ENCODE data around the gene TIAL1. TPM values are rescaled to one million over a fixed set of nuclear protein-coding genes. Genes with fewer than 3 reads are reported as not detected.

TIAL1 gene
- total and polyA plus RNA-seq, 2 of the 4 experiments (the other 2 are of a cell fraction), result 28.0 to 83.5 TPM

GRCh38 chr10:119535305-119535704, 61.5 kb downstream of the TIAL1 start:
- Histone ChIP-seq H2BK5ac (ENCODE audit: low read depth, low read length, poor library complexity, severe bottlenecking) (no peak overlapping the region), H2AFZ (replicated peaks; ENCODE audit: low read length, poor library complexity) (no peak overlapping the region), H3K18ac (ENCODE audit: low read depth, low read length) (no peak overlapping the region), H2BK120ac (ENCODE audit: low read depth, low read length) (no peak overlapping the region), H3K9ac (ENCODE audit: low read depth, low read length) (no peak overlapping the region), H4K91ac (ENCODE audit: insufficient read depth, low read depth, low read length) (no peak overlapping the region), H3K9me1 (ENCODE audit: insufficient read depth, low read length) (peaks cover 16% of the 10 kb centered on the region), H3K27me3 (ENCODE audit: control insufficient read depth, insufficient read depth, low read length) (no peaks in the 10 kb centered on the region), H3K14ac (replicated peaks; ENCODE audit: low read depth, low read length) (no peak overlapping the region), H3K4me1 (ENCODE audit: control insufficient read depth, insufficient read depth, low read length) (peaks cover 31% of the 10 kb centered on the region), H4K5ac (ENCODE audit: low read depth, low read length) (no peak overlapping the region), H4K8ac (ENCODE audit: low read depth in 2 of 2, low read length in 2 of 2) (no peak overlapping the region), H3K36me3 (ENCODE audit: control insufficient read depth, insufficient read depth, low read length) (peaks cover 5% of the 10 kb centered on the region; the same call in 1 of the 2 replicates), H3K56ac (ENCODE audit: extremely low read depth, insufficient read depth, low read length) (no peak overlapping the region), H3K4me2 (ENCODE audit: low read depth, low read length) (no peak overlapping the region; the same call in 1 of the 2 replicates), H3K4me3 (ENCODE audit: insufficient read depth, low read depth, low read length) (no peak overlapping the region), H2AK9ac (replicated peaks; ENCODE audit: low read depth, low read length, poor library complexity) (no peak overlapping the region), H3K4ac (ENCODE audit: low read depth, low read length) (no peak overlapping the region), H2AK5ac (ENCODE audit: low read depth, low read length) (no peak overlapping the region), H2BK15ac (ENCODE audit: low read depth, low read length) (no peak overlapping the region), H2BK20ac (ENCODE audit: low read depth, low read length) (no peak overlapping the region), H3K27ac (ENCODE audit: insufficient read depth, low read length) (no peak overlapping the region), H3K9me3 (ENCODE audit: control insufficient read depth, insufficient read depth, low read length) (no peaks in the 10 kb centered on the region), H4K20me1 (ENCODE audit: insufficient read depth, low read length) (peaks cover 63% of the 10 kb centered on the region), H3K79me1 (ENCODE audit: low read depth in 1 of 2, low read length in 2 of 2) (peaks cover 34 to 84% of the 10 kb centered on the region in 2 experiments), H3K23ac (ENCODE audit: low read depth, low read length) (no peak overlapping the region)
- DNase-seq, result peak; percentile 78
- no TSS peak for BruUV-seq (replicated peaks)
- peak; percentile 9 for ATAC-seq (ENCODE audit: low read depth)
- ChIA-PET POLR2A (ENCODE audit: unreplicated experiment) (no interaction called here), CTCF (no interaction called here)
- TF ChIP-seq CHD1 (IDR thresholded peaks at IDR 0.05; ENCODE audit: low read depth, low read length) (no peak), USF2 (IDR thresholded peaks at IDR 0.05; ENCODE audit: low read depth, low read length) (no peak), BHLHE40 (IDR thresholded peaks at IDR 0.05; ENCODE audit: low read depth, low read length) (no peak), MAZ (IDR thresholded peaks at IDR 0.05; ENCODE audit: borderline replicate concordance, low read depth, low read length) (no peak), RAD21 (IDR thresholded peaks at IDR 0.05; ENCODE audit: low read length) (no peak), NFE2L2 (IDR thresholded peaks at IDR 0.05; ENCODE audit: low read depth, low read length) (no peak), CEBPB (IDR thresholded peaks at IDR 0.05; ENCODE audit: low read depth, low read length) (no peak), FOS (IDR thresholded peaks at IDR 0.05; ENCODE audit: low read depth, low read length) (no peak), POLR2A (IDR thresholded peaks at IDR 0.05; ENCODE audit: low read depth, low read length) (no peak), MXI1 (IDR thresholded peaks at IDR 0.05; ENCODE audit: borderline replicate concordance, low read depth, low read length) (no peak), RFX5 (IDR thresholded peaks at IDR 0.05; ENCODE audit: low read depth, low read length) (no peak), MAFK (IDR thresholded peaks at IDR 0.05; ENCODE audit: low read depth, low read length) (no peak), SMC3 (IDR thresholded peaks at IDR 0.05; ENCODE audit: low read depth, low read length) (no peak), RCOR1 (IDR thresholded peaks at IDR 0.05; ENCODE audit: insufficient replicate concordance, low read length) (no peak)
- TF ChIP-seq, protein P1, sequence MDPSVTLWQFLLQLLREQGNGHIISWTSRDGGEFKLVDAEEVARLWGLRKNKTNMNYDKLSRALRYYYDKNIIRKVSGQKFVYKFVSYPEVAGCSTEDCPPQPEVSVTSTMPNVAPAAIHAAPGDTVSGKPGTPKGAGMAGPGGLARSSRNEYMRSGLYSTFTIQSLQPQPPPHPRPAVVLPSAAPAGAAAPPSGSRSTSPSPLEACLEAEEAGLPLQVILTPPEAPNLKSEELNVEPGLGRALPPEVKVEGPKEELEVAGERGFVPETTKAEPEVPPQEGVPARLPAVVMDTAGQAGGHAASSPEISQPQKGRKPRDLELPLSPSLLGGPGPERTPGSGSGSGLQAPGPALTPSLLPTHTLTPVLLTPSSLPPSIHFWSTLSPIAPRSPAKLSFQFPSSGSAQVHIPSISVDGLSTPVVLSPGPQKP (IDR thresholded peaks at IDR 0.05; ENCODE audit: borderline replicate concordance, low read depth, low read length), result no peak
- TF ChIP-seq, protein P2, sequence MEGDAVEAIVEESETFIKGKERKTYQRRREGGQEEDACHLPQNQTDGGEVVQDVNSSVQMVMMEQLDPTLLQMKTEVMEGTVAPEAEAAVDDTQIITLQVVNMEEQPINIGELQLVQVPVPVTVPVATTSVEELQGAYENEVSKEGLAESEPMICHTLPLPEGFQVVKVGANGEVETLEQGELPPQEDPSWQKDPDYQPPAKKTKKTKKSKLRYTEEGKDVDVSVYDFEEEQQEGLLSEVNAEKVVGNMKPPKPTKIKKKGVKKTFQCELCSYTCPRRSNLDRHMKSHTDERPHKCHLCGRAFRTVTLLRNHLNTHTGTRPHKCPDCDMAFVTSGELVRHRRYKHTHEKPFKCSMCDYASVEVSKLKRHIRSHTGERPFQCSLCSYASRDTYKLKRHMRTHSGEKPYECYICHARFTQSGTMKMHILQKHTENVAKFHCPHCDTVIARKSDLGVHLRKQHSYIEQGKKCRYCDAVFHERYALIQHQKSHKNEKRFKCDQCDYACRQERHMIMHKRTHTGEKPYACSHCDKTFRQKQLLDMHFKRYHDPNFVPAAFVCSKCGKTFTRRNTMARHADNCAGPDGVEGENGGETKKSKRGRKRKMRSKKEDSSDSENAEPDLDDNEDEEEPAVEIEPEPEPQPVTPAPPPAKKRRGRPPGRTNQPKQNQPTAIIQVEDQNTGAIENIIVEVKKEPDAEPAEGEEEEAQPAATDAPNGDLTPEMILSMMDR (conservative IDR thresholded peaks at IDR 0.05; ENCODE audit: low read depth, low read length), result no peak
- intact Hi-C loops (cut with micrococcal nuclease), result no loop called here
- in situ Hi-C loops (cut with MboI; ENCODE audit: low sequenced_read_pairs), result no loop called here
- dilution Hi-C loops (cut with HindIII; ENCODE audit: low sequenced_read_pairs, unreplicated experiment), result no loop called here
- WGBS, 2 experiments (ENCODE audit: extremely low coverage in 2 of 2, insufficient read length in 1 of 2), result no CpG with 5 or more reads among the region's 3 CpGs

Measured in IMR-90 (cell line).